Neuronal stem cell (in vitro differentiated cells): ENCODE data around the gene IRF8.
"Not testable (repeated sequence)": the region's sequence is repeated elsewhere in the genome, so short reads cannot be mapped to it uniquely, and the experiment has no call there.

Experiments
- DNase-seq: peaks from one replicate; pipeline ENCODE4 v3.0.0-alpha.2; 2013; ENCODE audit warnings: low spot score
- H2AFZ ChIP-seq: one replicate; pipeline ENCODE4 v1.6.1; 2013; ENCODE audit warnings: mild to moderate bottlenecking, low read length, inconsistent platforms
- H2AK5ac ChIP-seq: 2 replicates; pipeline ENCODE4 v1.6.1; 2013; ENCODE audit warnings: low read depth, mild to moderate bottlenecking, inconsistent platforms, low read length, moderate library complexity, mixed read lengths
- H2BK120ac ChIP-seq: 2 replicates; pipeline ENCODE4 v1.6.1; 2013; ENCODE audit warnings: low read depth, mild to moderate bottlenecking, inconsistent platforms, low read length, moderate library complexity, mixed read lengths
- H2BK12ac ChIP-seq: one replicate; pipeline ENCODE4 v1.6.1; 2013; ENCODE audit warnings: low read length, inconsistent platforms
- H2BK15ac ChIP-seq: 2 replicates; pipeline ENCODE4 v1.6.1; 2013; ENCODE audit warnings: mild to moderate bottlenecking, low read length, inconsistent platforms, mixed read lengths
- H2BK5ac ChIP-seq: one replicate; pipeline ENCODE4 v1.6.1; 2013; ENCODE audit warnings: inconsistent platforms, mild to moderate bottlenecking, low read length, moderate library complexity
- H3K14ac ChIP-seq: one replicate; pipeline ENCODE4 v1.6.1; 2013; ENCODE audit warnings: low read length, inconsistent platforms
- H3K18ac ChIP-seq: 2 replicates; pipeline ENCODE4 v1.6.1; 2013; ENCODE audit warnings: low read length, inconsistent platforms
- H3K23ac ChIP-seq: 2 replicates; pipeline ENCODE4 v1.6.1; 2013; ENCODE audit warnings: low read depth, mild to moderate bottlenecking, mixed read lengths, low read length, inconsistent platforms; ENCODE audit not compliant: poor library complexity
- H3K27ac ChIP-seq: replicated peaks from 3 replicates; pipeline ENCODE4 v1.5.1; 2013; ENCODE audit warnings: low read length, inconsistent platforms
- H3K27me3 ChIP-seq, 3 experiments: 2 replicates each; pipeline ENCODE4 v1.6.1; 2013; ENCODE audit warnings: low read length in 3 of 3, mild to moderate bottlenecking in 2 of 3, inconsistent platforms in 1 of 3, low read depth in 1 of 3, mixed read lengths in 1 of 3, moderate library complexity in 1 of 3; ENCODE audit not compliant: control insufficient read depth in 3 of 3, insufficient read depth in 3 of 3
- H3K36me3 ChIP-seq, 2 donors: replicated peaks in 1 of 2; 2 replicates each; pipeline ENCODE4 v1.6.1; 2013; ENCODE audit warnings: low read length in 2 of 2; ENCODE audit not compliant: control insufficient read depth in 2 of 2, insufficient read depth in 2 of 2
- H3K4ac ChIP-seq: 2 replicates; pipeline ENCODE4 v1.6.1; 2013; ENCODE audit warnings: inconsistent platforms, mild to moderate bottlenecking, low read length, moderate library complexity
- H3K4me1 ChIP-seq, 2 donors: 1 replicate in 1 of 2; 2 replicates in 1 of 2; pipeline ENCODE4 v1.6.1; 2013; ENCODE audit warnings: low read length in 2 of 2, low read depth in 1 of 2; ENCODE audit not compliant: control insufficient read depth in 2 of 2, insufficient read depth in 1 of 2
- H3K4me2 ChIP-seq: one replicate; pipeline ENCODE4 v1.6.1; 2013; ENCODE audit warnings: mild to moderate bottlenecking, low read length, inconsistent platforms; ENCODE audit not compliant: insufficient read depth, poor library complexity, severe bottlenecking
- H3K4me3 ChIP-seq, 2 donors: 2 replicates each; pipeline ENCODE4 v1.5.1; 2013; ENCODE audit warnings: low read length in 2 of 2, mild to moderate bottlenecking in 2 of 2, inconsistent platforms in 1 of 2, moderate library complexity in 1 of 2
- H3K79me1 ChIP-seq: one replicate; pipeline ENCODE4 v1.6.1; 2013; ENCODE audit warnings: low read depth, mild to moderate bottlenecking, inconsistent platforms, low read length, moderate library complexity
- H3K9ac ChIP-seq: one replicate; pipeline ENCODE4 v1.6.1; 2013; ENCODE audit warnings: mild to moderate bottlenecking, low read depth, low read length, inconsistent platforms; ENCODE audit not compliant: poor library complexity
- H3K9me3 ChIP-seq, 2 donors: replicated peaks in 1 of 2; 2 replicates each; pipeline versions ENCODE3 to v1.6.1; 2013; ENCODE audit warnings: low read length in 2 of 2, mild to moderate bottlenecking in 2 of 2, inconsistent platforms in 1 of 2, low read depth in 1 of 2, mixed read lengths in 1 of 2, moderate library complexity in 1 of 2; ENCODE audit not compliant: control insufficient read depth in 2 of 2, insufficient read depth in 1 of 2
- H4K8ac ChIP-seq: one replicate; pipeline ENCODE4 v1.6.1; 2013; ENCODE audit warnings: low read depth, mild to moderate bottlenecking, inconsistent platforms, low read length, moderate library complexity
- H4K91ac ChIP-seq: one replicate; pipeline ENCODE4 v1.6.1; 2013; ENCODE audit warnings: low read length, low read depth, mild to moderate bottlenecking, inconsistent platforms; ENCODE audit not compliant: poor library complexity
- WGBS, 2 donors: extraction: QIAGEN DNeasy Blood & Tissue Kit; methylation state at CpG; one replicate each; pipeline ENCODE4 v1.1.7; 2013; ENCODE audit warnings: missing lambda C conversion rate in 2 of 2, mixed read lengths in 1 of 2; ENCODE audit not compliant: insufficient read length in 2 of 2, insufficient replicate concordance in 1 of 2; ENCODE audit errors: extremely low coverage in 2 of 2; 5-methylcytosine and 5-hydroxymethylcytosine counted together

IRF8 gene

DNA sequence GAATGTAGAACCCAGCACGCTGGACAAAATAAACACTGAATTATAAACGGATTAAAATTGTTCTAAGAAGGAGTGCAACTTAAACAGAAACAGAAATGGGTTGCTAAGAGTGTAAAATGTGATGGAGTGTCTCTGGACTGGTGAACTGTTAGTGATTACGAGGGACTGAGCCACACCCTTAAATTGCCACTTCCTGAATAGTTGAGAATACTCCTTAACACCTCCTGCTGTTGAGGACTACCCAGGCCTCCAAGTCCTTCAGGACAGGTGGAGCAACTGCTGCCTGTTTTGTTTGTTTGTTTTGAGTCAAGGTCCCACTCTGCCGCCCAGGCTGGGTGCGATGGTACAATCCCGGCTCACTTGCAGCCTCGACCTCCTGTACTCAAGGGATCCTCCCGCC lies 25.8 kb upstream of the IRF8 start:
- H3K4me2 ChIP-seq, result no peak overlapping the region
- no peak overlapping the region for H2BK120ac ChIP-seq
- no peak overlapping the region for H3K23ac ChIP-seq
- H3K36me3 ChIP-seq, result no peaks in the 10 kb centered on the region
- H4K8ac ChIP-seq, result no peak overlapping the region
- no peak overlapping the region for H2BK5ac ChIP-seq
- no peak overlapping the region for H2AK5ac ChIP-seq
- no peak overlapping the region for H3K27ac ChIP-seq
- H3K4me3 ChIP-seq, result no peak overlapping the region
- H3K4me1 ChIP-seq, result no peaks in the 10 kb centered on the region
- H3K79me1 ChIP-seq, result no peaks in the 10 kb centered on the region
- H3K9ac ChIP-seq, result no peak overlapping the region
- H3K4ac ChIP-seq, result no peak overlapping the region
- peaks cover 0 to 4% (median 0%) of the 10 kb centered on the region in 3 experiments for H3K27me3 ChIP-seq
- no peak overlapping the region for H2BK12ac ChIP-seq
- no peak overlapping the region for H2AFZ ChIP-seq
- no peak overlapping the region for H2BK15ac ChIP-seq
- H4K91ac ChIP-seq, result no peak overlapping the region
- whole genome bisulfite sequencing, 2 donors, result no CpG with 5 or more reads among the region's 8 CpGs
- H3K9me3 ChIP-seq, result no peaks in the 10 kb centered on the region
- H3K18ac ChIP-seq, result peak overlapping the region; percentile 27
- no peak overlapping the region for H3K14ac ChIP-seq
- DNase-seq, result no peak

DNA sequence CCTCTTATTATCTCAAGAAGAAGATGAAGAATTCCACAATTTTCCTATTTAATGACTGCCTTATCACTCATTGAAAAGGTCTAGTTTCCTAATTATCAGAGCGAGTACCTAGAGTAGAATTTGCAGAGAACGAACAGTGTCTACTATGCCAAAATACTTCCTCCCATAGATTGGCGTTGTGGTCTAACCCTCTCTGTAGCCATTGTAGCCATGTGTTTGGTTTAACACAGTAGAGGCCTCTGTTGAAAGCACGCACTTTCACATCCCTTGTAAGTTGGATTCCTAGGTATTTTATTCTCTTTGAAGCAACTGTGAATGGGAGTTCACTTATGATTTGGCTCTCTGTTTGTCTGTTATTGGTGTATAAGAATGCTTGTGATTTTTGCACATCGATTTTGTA lies 24.9 kb upstream of the IRF8 start:
- H2BK5ac ChIP-seq, H3K27me3 ChIP-seq, H2BK15ac ChIP-seq, H4K8ac ChIP-seq, H3K9me3 ChIP-seq, H3K36me3 ChIP-seq, DNase-seq, H3K18ac ChIP-seq, H3K9ac ChIP-seq, H3K23ac ChIP-seq, H3K4me2 ChIP-seq, H2BK120ac ChIP-seq, H3K79me1 ChIP-seq, H2BK12ac ChIP-seq, H2AFZ ChIP-seq, H4K91ac ChIP-seq, H2AK5ac ChIP-seq, H3K4me1 ChIP-seq, H3K27ac ChIP-seq, H3K14ac ChIP-seq, H3K4me3 ChIP-seq, H3K4ac ChIP-seq: not testable (repeated sequence)
- WGBS, 2 donors, result no CpG with 5 or more reads among the region's 5 CpGs

- no peaks in the 10 kb centered on the region for H3K79me1 ChIP-seq
- peaks cover 0 to 22% (median 0%) of the 10 kb centered on the region in 3 experiments for H3K27me3 ChIP-seq
- H3K18ac ChIP-seq, result no peak overlapping the region
- no peak overlapping the region for H3K14ac ChIP-seq
- no peak overlapping the region for H4K91ac ChIP-seq
- no peak overlapping the region for H3K9ac ChIP-seq
- no peak overlapping the region for H2BK12ac ChIP-seq
- no CpG with 5 or more reads among the region's 5 CpGs for WGBS, 2 donors
- H3K4ac ChIP-seq, result no peak overlapping the region
- H3K36me3 ChIP-seq, result no peaks in the 10 kb centered on the region
- no peak overlapping the region for H3K4me3 ChIP-seq
- H3K9me3 ChIP-seq, result no peaks in the 10 kb centered on the region
- DNase-seq, result no peak
- peaks cover 0 to 4% of the 10 kb centered on the region in 2 donors for H3K4me1 ChIP-seq
- H2BK5ac ChIP-seq, result no peak overlapping the region
- no peak overlapping the region for H3K23ac ChIP-seq
- H4K8ac ChIP-seq, result no peak overlapping the region
- no peak overlapping the region for H2AFZ ChIP-seq
- H3K4me2 ChIP-seq, result no peak overlapping the region
- H3K27ac ChIP-seq, result no peak overlapping the region
- H2BK15ac ChIP-seq, result no peak overlapping the region
- no peak overlapping the region for H2AK5ac ChIP-seq
- no peak overlapping the region for H2BK120ac ChIP-seq
Observed at GRCh38 chr16:85878407-85878806, 20.6 kb upstream of the IRF8 start.

DNA sequence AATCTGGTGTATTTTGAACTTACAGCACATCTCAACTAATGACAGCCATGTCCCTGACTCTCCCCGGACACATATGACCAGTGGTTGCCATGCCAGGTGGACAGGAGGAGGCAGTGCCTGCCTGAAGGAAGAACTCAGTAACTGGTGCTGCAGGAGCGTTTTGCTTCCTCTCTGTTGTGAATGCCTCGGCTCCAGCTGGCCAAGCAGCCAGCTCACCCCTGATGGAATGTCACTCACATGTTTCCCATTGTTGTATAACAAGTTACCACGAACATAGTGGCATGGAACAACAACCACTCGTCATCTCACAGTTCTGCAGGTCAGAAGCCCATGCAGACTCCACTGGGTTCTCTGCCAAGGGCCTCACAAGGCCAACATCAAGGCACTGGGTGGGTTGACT lies 20.1 kb upstream of the IRF8 start:
- no peaks in the 10 kb centered on the region for H3K79me1 ChIP-seq
- H4K8ac ChIP-seq, result no peak overlapping the region

More for the DNA sequence above, 20.1 kb upstream of the IRF8 start:
- H3K9ac ChIP-seq, result no peak overlapping the region
- no peak overlapping the region for H3K27ac ChIP-seq
- H3K4ac ChIP-seq, result no peak overlapping the region
- H3K18ac ChIP-seq, result no peak overlapping the region
- no peak overlapping the region for H3K4me2 ChIP-seq
- no peak overlapping the region for H3K14ac ChIP-seq
- no peak overlapping the region for H2BK15ac ChIP-seq
- no peak overlapping the region for H2BK120ac ChIP-seq
- H3K9me3 ChIP-seq, result no peaks in the 10 kb centered on the region
- no peak overlapping the region for H3K4me3 ChIP-seq
- H2AK5ac ChIP-seq, result no peak overlapping the region
- H2BK5ac ChIP-seq, result no peak overlapping the region
- WGBS, 2 donors, result no CpG with 5 or more reads among the region's 5 CpGs
- no peak overlapping the region for H2BK12ac ChIP-seq
- no peaks in the 10 kb centered on the region for H3K36me3 ChIP-seq
- peaks cover 0 to 4% of the 10 kb centered on the region in 2 donors for H3K4me1 ChIP-seq
- no peak for DNase-seq
- H2AFZ ChIP-seq, result no peak overlapping the region
- no peak overlapping the region for H3K23ac ChIP-seq
- peaks cover 0 to 26% (median 0%) of the 10 kb centered on the region in 3 experiments for H3K27me3 ChIP-seq
- no peak overlapping the region for H4K91ac ChIP-seq
